HL-60 (cell line): ENCODE data around the gene MED16.

Experiments
- DNase-seq, 2 experiments: peaks; one replicate each; pipeline ENCODE4 v3.0.0-alpha.2; 2010 to 2020; ENCODE audit warnings: low read depth in 1 of 2, low spot score in 1 of 2
- H3K27ac ChIP-seq: fragments of 250-450 bp; sonication (Bioruptor Pico); replicated peaks from 2 replicates; pipeline ENCODE4 v1.5.1; 2020; ENCODE audit warnings: mild to moderate bottlenecking, moderate library complexity
- H3K27me3 ChIP-seq: fragments of 250-450 bp; sonication (Bioruptor Pico); 2 replicates; pipeline ENCODE4 v1.5.1; 2021; ENCODE audit warnings: mild to moderate bottlenecking, moderate library complexity; ENCODE audit not compliant: insufficient read depth, poor library complexity, severe bottlenecking
- H3K4me3 ChIP-seq: replicated peaks from 2 replicates; pipeline ENCODE4 v1.5.1; 2011; ENCODE audit warnings: mild to moderate bottlenecking, control low read depth, low read length; ENCODE audit not compliant: insufficient read depth
- GABPA ChIP-seq: IDR thresholded peaks from 2 replicates; pipeline ENCODE4 v1.6.1; 2012; ENCODE audit warnings: low read depth
- POLR2AphosphoS5 ChIP-seq: IDR thresholded peaks from 2 replicates; pipeline ENCODE4 v1.6.1; 2012; ENCODE audit warnings: low read depth
- SPI1 ChIP-seq: IDR thresholded peaks from 2 replicates; pipeline ENCODE4 v1.6.1; 2012; ENCODE audit warnings: low read depth, mild to moderate bottlenecking, borderline replicate concordance
- TF ChIP-seq, protein P1 (sequence below): IDR thresholded peaks from 2 replicates; pipeline ENCODE4 v1.6.1; 2012; ENCODE audit warnings: low read depth; ENCODE audit not compliant: insufficient replicate concordance
- TF ChIP-seq, protein P2 (sequence below): IDR thresholded peaks from one replicate; pipeline ENCODE4 v1.5.1; 2011; ENCODE audit warnings: low read length, control low read depth, inconsistent platforms; ENCODE audit not compliant: insufficient read depth

The MED16 gene

DNA sequence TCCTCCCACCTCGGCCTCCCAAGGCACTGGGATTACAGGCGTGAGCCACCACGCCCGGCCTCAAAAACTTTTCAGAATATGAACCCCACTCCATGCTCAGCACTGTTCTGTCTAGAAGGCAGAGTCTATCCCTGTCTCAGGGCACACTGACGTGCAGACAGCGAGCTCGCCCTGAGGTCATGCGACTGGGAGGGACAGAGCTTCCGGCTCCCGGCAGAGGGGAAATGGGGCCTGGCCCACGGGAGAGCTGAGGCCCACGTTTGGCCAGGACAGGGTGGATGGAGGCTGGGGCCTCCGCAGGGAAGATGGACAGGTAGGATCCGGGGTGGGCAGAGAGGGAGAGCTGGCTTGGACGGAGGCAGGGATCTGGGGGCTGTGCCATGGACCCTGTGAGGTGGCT is 68.1 kb downstream of the MED16 start:
- H3K27me3 ChIP-seq = no peaks in the 10 kb centered on the region
- TF ChIP-seq SPI1 (peak; percentile 46; the same call in 1 of the 2 replicates), POLR2AphosphoS5 (peak; percentile 91)
- TF ChIP-seq, protein P1, sequence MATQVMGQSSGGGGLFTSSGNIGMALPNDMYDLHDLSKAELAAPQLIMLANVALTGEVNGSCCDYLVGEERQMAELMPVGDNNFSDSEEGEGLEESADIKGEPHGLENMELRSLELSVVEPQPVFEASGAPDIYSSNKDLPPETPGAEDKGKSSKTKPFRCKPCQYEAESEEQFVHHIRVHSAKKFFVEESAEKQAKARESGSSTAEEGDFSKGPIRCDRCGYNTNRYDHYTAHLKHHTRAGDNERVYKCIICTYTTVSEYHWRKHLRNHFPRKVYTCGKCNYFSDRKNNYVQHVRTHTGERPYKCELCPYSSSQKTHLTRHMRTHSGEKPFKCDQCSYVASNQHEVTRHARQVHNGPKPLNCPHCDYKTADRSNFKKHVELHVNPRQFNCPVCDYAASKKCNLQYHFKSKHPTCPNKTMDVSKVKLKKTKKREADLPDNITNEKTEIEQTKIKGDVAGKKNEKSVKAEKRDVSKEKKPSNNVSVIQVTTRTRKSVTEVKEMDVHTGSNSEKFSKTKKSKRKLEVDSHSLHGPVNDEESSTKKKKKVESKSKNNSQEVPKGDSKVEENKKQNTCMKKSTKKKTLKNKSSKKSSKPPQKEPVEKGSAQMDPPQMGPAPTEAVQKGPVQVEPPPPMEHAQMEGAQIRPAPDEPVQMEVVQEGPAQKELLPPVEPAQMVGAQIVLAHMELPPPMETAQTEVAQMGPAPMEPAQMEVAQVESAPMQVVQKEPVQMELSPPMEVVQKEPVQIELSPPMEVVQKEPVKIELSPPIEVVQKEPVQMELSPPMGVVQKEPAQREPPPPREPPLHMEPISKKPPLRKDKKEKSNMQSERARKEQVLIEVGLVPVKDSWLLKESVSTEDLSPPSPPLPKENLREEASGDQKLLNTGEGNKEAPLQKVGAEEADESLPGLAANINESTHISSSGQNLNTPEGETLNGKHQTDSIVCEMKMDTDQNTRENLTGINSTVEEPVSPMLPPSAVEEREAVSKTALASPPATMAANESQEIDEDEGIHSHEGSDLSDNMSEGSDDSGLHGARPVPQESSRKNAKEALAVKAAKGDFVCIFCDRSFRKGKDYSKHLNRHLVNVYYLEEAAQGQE = no peak
- TF ChIP-seq, protein P2, sequence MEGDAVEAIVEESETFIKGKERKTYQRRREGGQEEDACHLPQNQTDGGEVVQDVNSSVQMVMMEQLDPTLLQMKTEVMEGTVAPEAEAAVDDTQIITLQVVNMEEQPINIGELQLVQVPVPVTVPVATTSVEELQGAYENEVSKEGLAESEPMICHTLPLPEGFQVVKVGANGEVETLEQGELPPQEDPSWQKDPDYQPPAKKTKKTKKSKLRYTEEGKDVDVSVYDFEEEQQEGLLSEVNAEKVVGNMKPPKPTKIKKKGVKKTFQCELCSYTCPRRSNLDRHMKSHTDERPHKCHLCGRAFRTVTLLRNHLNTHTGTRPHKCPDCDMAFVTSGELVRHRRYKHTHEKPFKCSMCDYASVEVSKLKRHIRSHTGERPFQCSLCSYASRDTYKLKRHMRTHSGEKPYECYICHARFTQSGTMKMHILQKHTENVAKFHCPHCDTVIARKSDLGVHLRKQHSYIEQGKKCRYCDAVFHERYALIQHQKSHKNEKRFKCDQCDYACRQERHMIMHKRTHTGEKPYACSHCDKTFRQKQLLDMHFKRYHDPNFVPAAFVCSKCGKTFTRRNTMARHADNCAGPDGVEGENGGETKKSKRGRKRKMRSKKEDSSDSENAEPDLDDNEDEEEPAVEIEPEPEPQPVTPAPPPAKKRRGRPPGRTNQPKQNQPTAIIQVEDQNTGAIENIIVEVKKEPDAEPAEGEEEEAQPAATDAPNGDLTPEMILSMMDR = no peak
- H3K4me3 ChIP-seq = peak overlapping the region; percentile 35
- H3K27ac ChIP-seq = peak overlapping the region; percentile 98
- DNase-seq = peak; percentile 85 to 87

DNA sequence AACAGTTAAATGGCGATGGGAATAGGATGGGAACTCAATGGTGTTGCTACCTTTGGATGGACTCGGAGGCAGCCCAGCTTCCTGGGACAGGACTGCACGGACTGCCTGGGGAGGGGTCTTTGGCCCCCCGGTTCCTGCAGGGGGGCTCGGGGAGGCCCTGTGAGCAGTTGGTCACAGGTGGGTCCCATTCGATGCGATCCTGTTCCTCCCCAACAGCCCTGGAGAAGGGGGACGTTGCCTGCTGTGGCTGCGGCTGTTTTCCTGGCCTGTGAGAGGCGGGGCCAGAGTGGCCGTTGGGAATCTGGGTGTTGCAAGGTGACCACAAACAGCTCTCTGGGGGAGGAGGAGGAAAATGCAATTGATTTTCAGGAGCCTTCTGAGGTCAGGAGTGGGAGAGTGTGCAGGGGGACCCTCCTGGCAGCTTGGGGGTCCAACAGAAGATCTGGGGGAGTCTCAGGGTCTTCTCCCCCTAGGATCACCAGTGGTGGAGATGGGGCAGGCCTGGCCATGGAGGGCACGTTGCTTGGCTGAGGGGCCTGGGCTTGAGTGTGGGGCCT is 69.3 kb downstream of the MED16 start:
- peak overlapping the region; percentile 98 for H3K27ac ChIP-seq
- peak; percentile 89 to 97 for DNase-seq
- TF ChIP-seq GABPA (no peak), POLR2AphosphoS5 (peak; percentile 89), SPI1 (no peak)
- TF ChIP-seq, protein P1 = peak; percentile 44
- TF ChIP-seq, protein P2 = no peak
- H3K27me3 ChIP-seq = no peaks in the 10 kb centered on the region
- H3K4me3 ChIP-seq = peak overlapping the region; percentile 24

DNA sequence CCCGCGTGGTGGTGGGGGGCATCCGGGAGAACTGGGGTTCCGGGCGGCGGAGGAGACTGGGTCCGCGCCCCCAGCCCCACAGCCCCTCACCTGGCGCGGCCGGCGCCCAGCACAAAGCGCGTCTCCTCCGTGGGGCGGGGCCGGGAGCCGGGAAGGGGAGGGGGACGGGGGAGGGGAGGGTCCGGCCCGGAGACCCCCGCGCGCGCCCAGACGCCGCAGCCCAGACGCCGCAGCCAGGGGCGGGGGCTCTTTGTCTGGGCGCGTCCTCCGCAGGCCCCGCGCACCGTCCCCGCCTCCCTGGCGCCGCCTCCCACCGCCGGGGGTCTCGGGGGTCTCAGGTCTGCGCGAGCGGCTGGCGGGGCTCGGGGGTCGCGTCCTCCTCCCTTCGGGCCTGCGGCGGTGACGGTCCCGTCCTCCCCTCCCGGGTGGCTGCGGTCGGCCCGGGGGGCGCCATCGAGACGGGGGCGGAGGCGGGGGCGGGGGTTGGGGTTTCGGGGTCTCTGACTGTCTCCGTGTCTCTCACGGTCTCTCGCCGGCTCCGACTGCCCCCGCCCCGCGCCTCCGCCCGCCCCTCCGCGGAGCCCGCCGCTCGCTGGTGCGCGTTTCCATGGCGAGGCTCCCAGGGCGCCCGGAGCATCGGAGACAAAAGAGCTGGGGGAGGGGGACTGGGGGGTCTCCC is 71.0 kb downstream of the MED16 start, which contains the start of gene PLPPR3:
Gene PLPPR3, minus strand, starts transcription at position 131 of the 679 bp plus-strand sequence. CDS start 396 bp downstream, outside the sequence.
- peak within 1 kb of the TSS; percentile 98 for H3K27ac ChIP-seq
- peak within 1 kb of the TSS; percentile 55 for H3K4me3 ChIP-seq
- TF ChIP-seq, protein P1 = no peak
- TF ChIP-seq GABPA (no peak), POLR2AphosphoS5 (peak; percentile 12)
- TF ChIP-seq, protein P2 = no peak
- peak; percentile 63 to 81 for DNase-seq
- no peaks in the 10 kb centered on the region for H3K27me3 ChIP-seq
